HCT116 (cell line): Measurements from ENCODE around the gene TUB.

Source experiments
- CBX3 ChIP-seq: IDR thresholded peaks from 2 replicates; pipeline ENCODE4 v1.6.1; 2012; ENCODE audit warnings: low read depth
- CEBPB ChIP-seq: IDR thresholded peaks from 2 replicates; pipeline ENCODE4 v1.6.1; 2012; ENCODE audit warnings: low read depth
- CTCF ChIP-seq, 3 experiments: fragments of 200-600 bp in 1 of 3; sonication (generic) in 1 of 3; IDR thresholded peaks in 2 of 3; conservative IDR thresholded peaks in 1 of 3; 2 replicates each; pipeline ENCODE4 v1.5.1; 2012 to 2017; ENCODE audit warnings: low read depth in 2 of 3, low read length in 2 of 3, antibody characterized with exemption in 1 of 3, borderline replicate concordance in 1 of 3, control low read depth in 1 of 3, mild to moderate bottlenecking in 1 of 3, mixed read lengths in 1 of 3, mixed run types in 1 of 3, moderate library complexity in 1 of 3; ENCODE audit not compliant: insufficient read depth in 1 of 3
- EZH2 ChIP-seq: fragments of 200-600 bp; sonication (generic); IDR thresholded peaks from 2 replicates; pipeline ENCODE4 v1.6.1; 2017; ENCODE audit warnings: antibody characterized with exemption, mixed run types
- EZH2phosphoT487 ChIP-seq: fragments of 200-600 bp; IDR thresholded peaks from 2 replicates; pipeline ENCODE4 v1.6.1; 2018; ENCODE audit warnings: antibody characterized with exemption, borderline replicate concordance
- MAX ChIP-seq: IDR thresholded peaks from 2 replicates; pipeline ENCODE4 v1.6.1; 2012
- POLR2A ChIP-seq: IDR thresholded peaks from 2 replicates; pipeline ENCODE4 v1.7.0; 2011; ENCODE audit warnings: borderline replicate concordance; ENCODE audit not compliant: insufficient read depth, insufficient read length; ENCODE audit errors: extremely low read depth
- POLR2AphosphoS5 ChIP-seq: IDR thresholded peaks from 2 replicates; pipeline ENCODE4 v1.6.1; 2011; ENCODE audit warnings: mild to moderate bottlenecking, low read depth, low read length, moderate library complexity
- RAD21 ChIP-seq: IDR thresholded peaks from 2 replicates; pipeline ENCODE4 v1.6.1; 2012; ENCODE audit warnings: low read depth, mild to moderate bottlenecking
- SIN3A ChIP-seq: IDR thresholded peaks from 2 replicates; pipeline ENCODE4 v1.6.1; 2012; ENCODE audit warnings: low read depth
- YY1 ChIP-seq: IDR thresholded peaks from 2 replicates; pipeline ENCODE4 v1.6.1; 2011; ENCODE audit warnings: low read length, low read depth, moderate library complexity, mild to moderate bottlenecking; ENCODE audit not compliant: insufficient replicate concordance; ENCODE audit errors: extremely low read depth
- ZFX ChIP-seq: fragments of 450-650 bp; IDR thresholded peaks from 2 replicates; pipeline ENCODE4 v1.6.1; 2017
- TF ChIP-seq, protein P1 (sequence below): IDR thresholded peaks from 2 replicates; pipeline ENCODE4 v1.6.1; 2012; ENCODE audit warnings: low read depth
- TF ChIP-seq, protein P2 (sequence below): IDR thresholded peaks from 2 replicates; pipeline ENCODE4 v1.6.1; 2012

GRCh38 chr11:8080069-8080670, 841 bp upstream of the TUB start:
- TF ChIP-seq, protein P1, sequence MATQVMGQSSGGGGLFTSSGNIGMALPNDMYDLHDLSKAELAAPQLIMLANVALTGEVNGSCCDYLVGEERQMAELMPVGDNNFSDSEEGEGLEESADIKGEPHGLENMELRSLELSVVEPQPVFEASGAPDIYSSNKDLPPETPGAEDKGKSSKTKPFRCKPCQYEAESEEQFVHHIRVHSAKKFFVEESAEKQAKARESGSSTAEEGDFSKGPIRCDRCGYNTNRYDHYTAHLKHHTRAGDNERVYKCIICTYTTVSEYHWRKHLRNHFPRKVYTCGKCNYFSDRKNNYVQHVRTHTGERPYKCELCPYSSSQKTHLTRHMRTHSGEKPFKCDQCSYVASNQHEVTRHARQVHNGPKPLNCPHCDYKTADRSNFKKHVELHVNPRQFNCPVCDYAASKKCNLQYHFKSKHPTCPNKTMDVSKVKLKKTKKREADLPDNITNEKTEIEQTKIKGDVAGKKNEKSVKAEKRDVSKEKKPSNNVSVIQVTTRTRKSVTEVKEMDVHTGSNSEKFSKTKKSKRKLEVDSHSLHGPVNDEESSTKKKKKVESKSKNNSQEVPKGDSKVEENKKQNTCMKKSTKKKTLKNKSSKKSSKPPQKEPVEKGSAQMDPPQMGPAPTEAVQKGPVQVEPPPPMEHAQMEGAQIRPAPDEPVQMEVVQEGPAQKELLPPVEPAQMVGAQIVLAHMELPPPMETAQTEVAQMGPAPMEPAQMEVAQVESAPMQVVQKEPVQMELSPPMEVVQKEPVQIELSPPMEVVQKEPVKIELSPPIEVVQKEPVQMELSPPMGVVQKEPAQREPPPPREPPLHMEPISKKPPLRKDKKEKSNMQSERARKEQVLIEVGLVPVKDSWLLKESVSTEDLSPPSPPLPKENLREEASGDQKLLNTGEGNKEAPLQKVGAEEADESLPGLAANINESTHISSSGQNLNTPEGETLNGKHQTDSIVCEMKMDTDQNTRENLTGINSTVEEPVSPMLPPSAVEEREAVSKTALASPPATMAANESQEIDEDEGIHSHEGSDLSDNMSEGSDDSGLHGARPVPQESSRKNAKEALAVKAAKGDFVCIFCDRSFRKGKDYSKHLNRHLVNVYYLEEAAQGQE: no peak
- TF ChIP-seq POLR2A: no peak
- TF ChIP-seq CBX3: no peak
- no peak for TF ChIP-seq CTCF (IDR thresholded peaks at IDR 0.05 in 2 of 3, conservative IDR thresholded peaks at IDR 0.05 in 1 of 3; ENCODE audit: borderline replicate concordance in 1 of 3, insufficient read depth in 1 of 3, low read depth in 2 of 3, low read length in 2 of 3)
- no peak for TF ChIP-seq ZFX
- TF ChIP-seq EZH2phosphoT487: no peak
- no peak for TF ChIP-seq POLR2AphosphoS5
- no peak for TF ChIP-seq YY1
- TF ChIP-seq MAX: no peak
- no peak for TF ChIP-seq EZH2
- TF ChIP-seq RAD21: no peak
- no peak for TF ChIP-seq CEBPB
- TF ChIP-seq, protein P2, sequence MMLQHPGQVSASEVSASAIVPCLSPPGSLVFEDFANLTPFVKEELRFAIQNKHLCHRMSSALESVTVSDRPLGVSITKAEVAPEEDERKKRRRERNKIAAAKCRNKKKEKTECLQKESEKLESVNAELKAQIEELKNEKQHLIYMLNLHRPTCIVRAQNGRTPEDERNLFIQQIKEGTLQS: no peak
- TF ChIP-seq SIN3A: no peak
